ENCODE results near the gene HSPA1L. TPM values are rescaled to one million over a fixed set of nuclear protein-coding genes. Genes with fewer than 3 reads are reported as not detected.

HSPA1L gene
- total and polyA plus RNA-seq, 2 experiments from 2014 or later = 0.44 to 0.83 TPM

GRCh38 chr6:31775633-31776484 lies 39.2 kb downstream of the HSPA1L start:
- Histone ChIP-seq H3K4me2 (no peak overlapping the region), H3K9me2 (ENCODE audit: insufficient read depth) (no peaks in the 10 kb centered on the region), H3K4me1 (ENCODE audit: insufficient read depth) (no peaks in the 10 kb centered on the region), H3K27me3 (ENCODE audit: insufficient read depth) (no peaks in the 10 kb centered on the region), H3K79me2 (replicated peaks; ENCODE audit: insufficient read depth) (no peaks in the 10 kb centered on the region), H2AFZ (no peak overlapping the region), H3K36me3 (ENCODE audit: insufficient read depth) (no peaks in the 10 kb centered on the region), H3F3A (replicated peaks; ENCODE audit: low read depth) (peaks cover 4% of the 10 kb centered on the region; the same call in 1 of the 2 replicates), H3K27ac (ENCODE audit: low read depth) (no peak overlapping the region), H4K20me1 (replicated peaks; ENCODE audit: insufficient read depth) (no peaks in the 10 kb centered on the region; the same call in 1 of the 2 replicates), H3K4me3 (no peak overlapping the region)
- ATAC-seq (no peak), DNase-seq (ENCODE audit: low spot score) (no peak)
- Mint-ChIP-seq H3K27me3 (ENCODE audit: insufficient read depth, low read depth, poor library complexity) (peaks cover 22% of the 10 kb centered on the region), H3K36me3 (ENCODE audit: low read depth) (peaks cover 20% of the 10 kb centered on the region), H3K9me3 (no peaks in the 10 kb centered on the region), H3K4me3 (no peak overlapping the region), H3K27ac (no peak overlapping the region), H3K4me1 (no peaks in the 10 kb centered on the region)
- TF ChIP-seq CREB1 (CRISPR knock-in tag; IDR thresholded peaks at IDR 0.05; ENCODE audit: low read depth) (no peak), JUNB (IDR thresholded peaks at IDR 0.05; ENCODE audit: unreplicated experiment) (no peak), ETS1 (IDR thresholded peaks at IDR 0.05) (no peak), NANOG (IDR thresholded peaks at IDR 0.05; ENCODE audit: borderline replicate concordance) (no peak), ZNF114 (CRISPR knock-in tag; IDR thresholded peaks at IDR 0.05) (no peak), CTCF (conservative IDR thresholded peaks at IDR 0.05; ENCODE audit: low read depth in 2 of 2) (no peak), REST (IDR thresholded peaks at IDR 0.05; ENCODE audit: unreplicated experiment) (no peak), STAT1 (IDR thresholded peaks at IDR 0.05; ENCODE audit: unreplicated experiment) (no peak), EZH2phosphoT487 (IDR thresholded peaks at IDR 0.05; ENCODE audit: unreplicated experiment) (no peak), ZNF331 (CRISPR knock-in tag; IDR thresholded peaks at IDR 0.05; ENCODE audit: low read depth) (no peak), EZH2 (IDR thresholded peaks at IDR 0.05; ENCODE audit: low read depth, unreplicated experiment) (no peak), POLR2AphosphoS5 (IDR thresholded peaks at IDR 0.05; ENCODE audit: low read depth) (no peak), ZNF462 (CRISPR knock-in tag; IDR thresholded peaks at IDR 0.05) (no peak)

All from GM23338 (cell line).